Measurements from ENCODE around the gene TRIM31. TPM values are rescaled to one million over a fixed set of nuclear protein-coding genes. Genes with fewer than 3 reads are reported as not detected.

TRIM31 gene
- total RNA-seq, 4 donors from 2014 or later: not detected

- no peak for TF ChIP-seq CTCF (IDR thresholded peaks at IDR 0.05; ENCODE audit: low read depth)
These were observed 18.3 kb upstream of the TRIM31 start for GRCh38 chr6:30130887-30131862.

DNA sequence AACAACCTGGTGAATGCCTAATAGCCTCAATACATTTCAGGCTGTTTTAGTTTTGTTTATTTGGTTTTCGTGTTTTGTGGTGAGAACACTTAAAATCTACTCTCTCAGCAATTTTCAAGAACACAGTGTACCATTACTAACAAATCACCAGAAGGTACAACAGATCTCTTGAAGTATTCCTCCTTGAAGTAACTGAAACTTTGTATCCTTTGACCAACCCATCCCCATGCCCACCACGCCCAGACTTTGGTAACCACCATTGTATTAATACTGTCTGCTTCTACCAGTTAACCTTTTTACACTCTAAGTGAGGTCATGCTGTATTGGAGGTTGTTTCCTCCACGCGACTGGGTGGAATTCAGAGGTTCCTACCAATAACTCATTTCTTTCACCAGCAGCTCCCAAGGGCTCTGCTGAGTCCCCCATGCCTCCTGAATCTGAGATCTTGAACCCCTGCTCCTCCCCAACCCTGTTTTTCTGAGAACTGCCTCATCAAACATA lies 17.3 kb upstream of the TRIM31 start:
- no peak for TF ChIP-seq CTCF (IDR thresholded peaks at IDR 0.05; ENCODE audit: low read depth)

- no peak for TF ChIP-seq CTCF (IDR thresholded peaks at IDR 0.05; ENCODE audit: low read depth)
These were observed 16.6 kb upstream of the TRIM31 start for GRCh38 chr6:30129265-30130178.

GRCh38 chr6:30127238-30128093 lies 14.6 kb upstream of the TRIM31 start:
- TF ChIP-seq CTCF (IDR thresholded peaks at IDR 0.05; ENCODE audit: low read depth): no peak

DNA sequence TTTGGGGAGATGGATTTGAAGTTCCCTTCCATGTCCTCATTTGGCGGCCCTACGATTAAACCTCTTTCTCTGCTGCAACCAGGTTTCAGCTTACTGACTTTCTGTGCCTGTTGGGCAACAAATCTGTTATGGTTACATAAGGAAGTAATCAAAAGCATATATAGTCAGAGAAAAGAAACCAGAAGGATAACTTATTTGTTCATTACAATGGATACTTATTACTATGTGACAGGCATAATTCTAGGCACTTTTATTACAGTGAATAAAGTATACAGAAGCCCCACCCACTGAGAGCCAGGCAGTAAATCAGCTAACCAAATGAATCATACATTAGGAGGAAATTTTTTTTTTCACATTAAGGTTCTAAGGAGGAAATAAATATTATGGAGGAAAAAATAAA lies 9.6 kb upstream of the TRIM31 start:
- TF ChIP-seq CTCF (IDR thresholded peaks at IDR 0.05; ENCODE audit: low read depth): no peak

DNA sequence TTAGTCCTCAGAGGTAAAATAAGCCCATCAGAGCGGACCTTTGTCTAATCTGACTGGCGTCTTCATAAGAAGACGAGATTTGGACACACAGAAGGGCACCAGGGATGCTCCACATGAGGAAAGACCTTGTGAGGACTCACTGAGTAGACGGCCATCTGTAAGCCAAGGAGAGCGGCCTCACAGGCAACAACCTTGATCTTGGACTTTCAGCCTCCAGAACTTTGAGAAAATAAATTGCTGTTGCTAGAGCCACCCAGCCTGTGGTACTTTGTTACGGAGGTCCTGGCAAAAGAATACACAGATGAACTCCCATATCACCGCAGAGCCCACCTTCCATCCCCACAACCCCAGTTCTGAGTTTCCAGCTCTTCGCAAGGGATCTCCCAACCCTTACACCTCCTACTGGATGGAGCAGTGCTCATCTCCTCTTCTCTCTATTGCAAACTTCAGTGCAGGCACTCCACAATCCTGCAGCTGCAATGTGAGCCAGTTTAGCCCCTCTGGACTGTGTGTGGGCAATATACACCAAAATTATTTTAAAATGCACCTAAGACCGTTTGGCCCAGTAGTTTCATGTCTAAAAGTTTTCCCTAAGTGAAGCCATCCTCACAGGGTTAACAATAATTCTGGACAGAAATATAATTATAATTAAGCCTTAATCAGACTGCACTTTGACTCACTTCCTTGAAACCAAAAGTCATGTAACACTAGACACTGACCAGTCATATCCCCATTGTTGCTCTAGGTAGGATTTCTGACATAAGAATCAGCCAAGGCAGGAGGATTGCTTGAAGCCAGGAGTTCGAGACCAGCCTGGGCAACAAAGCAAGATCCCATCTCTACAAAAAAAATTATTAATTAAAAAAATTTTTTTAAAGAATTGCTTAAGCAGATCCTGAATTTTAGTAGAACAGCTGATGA lies 8.8 kb upstream of the TRIM31 start:
- no peak for TF ChIP-seq CTCF (IDR thresholded peaks at IDR 0.05; ENCODE audit: low read depth)

Measured in subcutaneous adipose tissue (tissue), 4 donors.